ENCODE results near the gene F8A3.
"Not testable (repeated sequence)": the region's sequence is repeated elsewhere in the genome, so short reads cannot be mapped to it uniquely, and the experiment has no call there.

F8A3 gene

DNA sequence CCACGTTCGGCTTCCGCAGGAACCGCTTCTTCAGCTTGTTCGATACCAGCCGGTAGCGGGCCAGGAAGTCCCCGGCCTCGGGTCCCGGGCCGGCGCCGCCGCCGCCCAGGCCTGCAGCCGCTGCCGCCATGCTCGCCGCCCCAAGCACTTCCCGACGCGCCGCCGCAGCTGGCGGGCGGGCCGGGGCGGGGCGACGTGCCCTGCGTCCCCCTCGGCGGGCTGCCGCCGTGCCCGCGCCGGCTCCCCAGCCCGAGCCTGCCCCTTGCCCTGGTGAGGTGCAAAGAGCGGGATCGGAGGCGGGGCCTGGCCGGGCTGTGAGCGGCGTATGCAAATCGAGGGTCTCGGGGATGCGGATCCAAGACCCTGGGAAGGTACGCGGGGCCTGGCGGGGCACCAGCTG lies at the start of gene F8A3:
F8A3 (minus strand) TSS at position 150 of the 400 bp plus-strand sequence; CDS start at position 130, 20 bp downstream.
- not testable (repeated sequence) for DNase-seq

DNA sequence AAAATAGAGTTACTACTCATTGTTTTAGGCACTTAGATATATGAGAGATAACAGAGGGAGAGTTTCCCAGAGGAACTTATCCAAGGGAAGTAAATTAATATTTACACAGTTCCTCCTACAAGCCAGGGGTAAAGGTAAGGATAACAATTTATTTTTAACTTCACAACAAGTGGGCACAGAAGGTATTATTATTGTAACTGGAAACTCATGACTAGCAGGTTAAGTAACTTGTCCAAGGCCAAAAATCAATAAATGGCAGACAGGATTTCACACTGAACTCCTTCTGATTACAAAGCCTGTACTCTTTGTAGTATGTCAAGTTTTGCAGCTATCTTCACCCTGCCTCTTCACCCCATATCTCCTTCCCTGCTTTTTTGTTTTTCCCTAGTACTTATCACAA lies 46.9 kb upstream of the F8A3 start:
- no peak for DNase-seq

GRCh38 chrX:155495134-155495533 lies 36.7 kb upstream of the F8A3 start:
- not testable (repeated sequence) for DNase-seq

- not testable (repeated sequence) for DNase-seq
Measured at GRCh38 chrX:155491421-155491820, 33.0 kb upstream of the F8A3 start.

GRCh38 chrX:155477136-155477535 lies 18.7 kb upstream of the F8A3 start:
- DNase-seq: not testable (repeated sequence)

- DNase-seq: not testable (repeated sequence)
Measured at GRCh38 chrX:155466269-155466938, 8.0 kb upstream of the F8A3 start.

DNA sequence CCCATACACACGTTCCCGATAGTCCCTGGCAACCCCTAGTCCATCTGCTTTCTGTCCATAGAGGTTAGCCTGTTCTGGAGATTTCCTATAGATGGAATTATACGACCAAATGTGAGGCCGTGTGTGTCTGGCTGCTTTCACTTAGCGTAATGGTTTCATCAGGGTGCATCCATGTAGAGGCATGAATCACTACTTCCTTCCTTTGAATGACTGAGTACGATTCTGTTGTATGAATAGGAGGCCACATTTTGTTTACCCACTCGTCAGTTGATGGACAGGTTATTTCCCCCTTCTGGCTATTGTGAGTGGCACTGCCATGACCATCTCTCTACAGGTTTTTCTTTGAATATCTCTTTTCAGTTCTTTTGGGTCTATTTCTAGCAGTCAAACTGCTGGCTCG lies 2.1 kb upstream of the F8A3 start:
- DNase-seq: not testable (repeated sequence)

- DNase-seq: not testable (repeated sequence)
Measured at GRCh38 chrX:155457761-155458447, 516 bp downstream of the F8A3 start.

DNA sequence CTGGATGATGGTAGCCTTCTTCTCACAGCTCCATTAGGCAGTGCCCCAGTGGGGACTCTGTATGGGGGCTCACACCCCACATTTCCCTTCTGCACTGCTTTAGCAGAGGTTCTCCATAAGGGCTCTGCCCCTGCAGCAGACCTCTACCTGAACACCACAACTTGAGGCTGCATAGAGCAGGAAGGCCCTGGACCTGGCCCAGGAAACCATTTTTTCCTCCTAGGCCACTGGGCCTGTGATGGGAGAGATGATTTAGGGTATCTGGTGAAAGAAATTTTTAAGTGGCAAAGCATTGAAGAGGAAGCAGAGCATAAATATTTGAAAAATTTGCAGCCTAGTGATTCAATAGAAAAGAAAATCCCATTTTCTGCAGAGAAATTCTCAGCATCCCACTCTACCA lies 17.3 kb downstream of the F8A3 start:
- DNase-seq: no peak

DNA sequence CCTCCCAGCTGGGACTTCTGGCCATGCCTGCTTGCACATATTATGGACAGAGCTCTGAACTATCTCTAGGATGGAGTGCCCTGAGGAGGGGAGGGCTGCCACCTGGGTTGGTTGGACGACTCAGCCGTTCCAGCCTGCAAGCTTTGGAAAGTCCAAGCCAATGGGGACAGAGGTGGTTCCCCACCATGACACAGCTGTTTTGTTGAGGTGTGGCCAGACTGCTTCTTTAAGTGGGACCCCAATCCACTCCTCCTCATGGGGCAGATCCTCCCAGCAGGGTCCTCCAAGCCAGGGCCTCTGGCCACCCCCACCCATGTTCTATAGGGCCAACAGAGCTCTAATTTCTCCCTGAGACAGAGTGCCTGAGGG lies 22.7 kb downstream of the F8A3 start:
- DNase-seq: no peak

DNA sequence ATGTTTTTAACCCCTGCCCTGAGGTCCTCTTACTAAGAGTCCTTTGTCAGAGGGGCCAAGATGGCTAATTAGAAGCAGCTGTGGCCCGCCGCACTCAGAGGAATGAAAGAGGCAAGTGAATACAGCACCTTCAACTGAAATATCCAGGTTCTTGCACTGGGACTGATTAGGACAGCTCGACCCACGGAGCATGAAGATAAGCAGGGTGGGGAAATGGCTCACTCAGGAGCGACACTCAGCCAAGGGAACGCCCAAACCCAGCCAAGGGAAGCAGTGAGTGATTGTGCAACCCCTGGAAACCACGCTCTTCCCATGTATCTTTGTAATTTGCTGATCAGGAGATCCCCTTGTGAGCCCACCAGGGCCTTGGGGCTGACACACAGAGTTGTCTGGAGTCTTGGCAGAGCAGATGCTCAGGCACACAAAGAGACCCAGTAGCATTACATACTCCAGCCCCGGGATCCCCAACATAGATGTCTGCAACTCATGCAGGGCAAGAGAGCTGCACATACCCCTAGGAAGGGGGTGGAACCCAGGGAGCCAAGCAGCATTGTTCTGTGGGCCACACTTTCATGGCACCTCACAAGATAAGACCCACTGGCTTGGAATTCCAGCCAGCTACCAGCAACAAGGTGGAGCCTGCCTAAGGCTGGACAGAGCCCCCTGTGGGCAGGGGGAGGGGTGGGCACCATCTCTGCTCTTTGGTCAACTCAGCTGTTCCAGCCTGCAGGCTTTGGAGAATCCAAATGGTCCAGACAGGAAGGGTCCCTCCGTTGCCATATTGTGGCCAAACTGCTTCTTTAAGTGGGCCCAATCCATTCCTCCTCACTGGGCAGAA lies 23.3 kb downstream of the F8A3 start:
- no peak for DNase-seq

- DNase-seq: no peak
Measured at GRCh38 chrX:155417769-155418168, 40.7 kb downstream of the F8A3 start.

Measured in NCI-H1105 treated with DMSO at 0.1 percent for 48 hours (cell line).